Stimulated activated CD8-positive, alpha-beta memory T cell treated with anti-CD3 and anti-CD28 coated beads, Interleukin-4, amount 100 ng/mL, for 48 hours (primary cell): ENCODE measurements around the gene MOSMO.
A peak's percentile ranks its signal among the peaks of the same experiment; 100 is the strongest.
"Not testable (repeated sequence)": the region's sequence is repeated elsewhere in the genome, so short reads cannot be mapped to it uniquely, and the experiment has no call there.

ENCODE experiments used
- DNase-seq: peaks from one replicate; pipeline ENCODE4 v3.0.0-alpha.2; 2020

MOSMO gene

DNA sequence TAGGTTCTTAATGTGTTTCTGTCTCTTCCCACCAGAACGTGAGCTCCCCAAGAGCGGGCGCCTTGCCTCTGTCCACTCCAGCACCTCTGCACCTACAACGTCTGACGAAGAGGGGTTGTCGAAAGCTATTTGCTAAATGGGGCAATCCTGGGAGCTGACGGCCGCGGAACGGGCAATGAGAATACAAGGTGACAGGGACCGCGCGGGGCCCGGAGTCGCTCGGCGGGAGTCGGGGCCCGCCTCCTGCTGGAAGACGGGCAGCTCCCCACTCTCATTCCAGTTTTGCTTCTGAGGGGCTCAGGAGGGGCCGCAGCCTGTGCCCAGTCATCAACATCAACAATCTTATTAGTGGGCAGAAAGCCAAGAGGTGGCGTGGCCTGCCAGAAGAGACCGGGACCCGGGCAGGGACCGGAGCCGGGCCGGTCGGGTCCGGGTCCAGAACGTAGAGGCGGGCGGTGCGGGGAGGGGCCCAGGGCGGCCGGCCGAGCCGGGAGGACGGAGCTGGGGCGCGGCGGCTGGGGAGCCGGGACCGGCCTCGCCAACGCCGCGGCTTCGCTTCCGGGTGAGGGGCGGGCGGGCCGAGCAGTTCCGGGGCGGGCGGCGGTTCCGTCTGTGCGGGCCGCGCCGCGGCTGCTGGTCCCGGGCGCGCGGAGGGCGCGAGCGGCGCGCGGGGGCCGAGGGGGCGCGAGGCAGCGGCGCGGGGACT is at the start of gene MOSMO:
Gene MOSMO (plus strand): TSS at position 603 of the 706 bp plus-strand sequence. CDS start 191 bp downstream, outside the sequence.
- peak; percentile 77 for DNase-seq

GRCh38 chr16:21959050-21959449 is 48.9 kb upstream of the MOSMO start:
- DNase-seq = no peak

- no peak for DNase-seq
Observed at GRCh38 chr16:21962475-21962874, 45.4 kb upstream of the MOSMO start.

DNA sequence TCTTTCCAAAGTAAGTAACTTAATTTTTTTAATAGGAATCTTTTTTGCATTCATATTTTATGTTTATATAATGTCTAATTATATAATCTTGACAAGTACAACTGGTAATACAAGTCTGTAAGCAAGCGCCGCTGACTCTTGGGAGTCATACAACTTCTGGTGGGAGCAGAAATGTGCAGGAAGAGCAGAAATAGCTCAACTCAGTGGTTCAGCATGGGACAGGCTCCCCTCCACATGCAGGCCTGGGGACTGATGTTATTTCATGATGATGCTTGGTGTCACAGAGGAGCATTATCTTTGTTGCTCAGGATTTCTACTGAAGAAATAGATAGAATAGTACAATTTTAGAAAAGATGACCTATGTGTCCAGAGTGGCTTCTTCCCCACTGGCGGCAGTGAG is 44.0 kb upstream of the MOSMO start:
- DNase-seq = no peak

GRCh38 chr16:21964353-21964752 is 43.6 kb upstream of the MOSMO start:
- DNase-seq = no peak

- no peak for DNase-seq
Observed at GRCh38 chr16:21971856-21972255, 36.1 kb upstream of the MOSMO start.

GRCh38 chr16:21973945-21974344 is 34.0 kb upstream of the MOSMO start:
- DNase-seq = no peak

DNA sequence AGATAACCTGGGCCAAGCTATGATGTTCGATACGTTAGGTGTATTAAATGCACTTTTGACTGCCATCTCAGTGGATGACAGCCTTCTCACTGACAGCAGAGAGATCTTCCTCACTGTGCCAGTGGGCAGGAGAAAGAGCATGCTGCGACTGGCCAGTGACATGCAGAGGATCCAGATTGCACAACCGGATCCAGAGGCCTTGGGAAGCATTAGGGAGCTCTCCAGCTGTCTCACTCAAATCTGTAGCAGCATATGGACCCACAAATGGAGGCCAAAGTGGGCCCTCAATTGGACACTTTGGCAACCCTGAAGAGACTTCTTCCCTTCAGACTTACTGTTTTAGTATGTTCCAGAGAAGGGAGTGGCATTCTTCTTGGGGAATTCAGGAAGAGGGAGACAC is 27.9 kb upstream of the MOSMO start:
- DNase-seq = no peak

DNA sequence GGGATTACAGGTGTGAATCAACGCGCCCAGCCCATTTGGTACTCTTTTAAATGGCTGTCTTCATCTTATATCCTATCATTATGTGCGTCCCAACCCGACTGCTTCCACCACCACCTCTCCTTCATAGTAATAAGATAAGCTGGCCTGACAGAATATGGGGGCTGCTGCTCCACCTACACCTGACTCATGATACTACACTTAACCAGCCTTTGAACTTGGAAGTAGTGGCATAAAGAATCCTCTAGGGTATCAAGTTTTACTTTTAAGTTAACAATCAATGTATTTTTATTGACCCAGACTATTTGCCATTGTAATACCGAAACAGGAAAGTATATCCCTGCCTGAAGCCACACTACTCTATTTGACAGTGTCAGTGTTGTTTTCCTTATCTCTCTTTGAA is 25.8 kb upstream of the MOSMO start:
- DNase-seq = no peak

- no peak for DNase-seq
Observed at GRCh38 chr16:21984062-21984461, 23.8 kb upstream of the MOSMO start.

DNA sequence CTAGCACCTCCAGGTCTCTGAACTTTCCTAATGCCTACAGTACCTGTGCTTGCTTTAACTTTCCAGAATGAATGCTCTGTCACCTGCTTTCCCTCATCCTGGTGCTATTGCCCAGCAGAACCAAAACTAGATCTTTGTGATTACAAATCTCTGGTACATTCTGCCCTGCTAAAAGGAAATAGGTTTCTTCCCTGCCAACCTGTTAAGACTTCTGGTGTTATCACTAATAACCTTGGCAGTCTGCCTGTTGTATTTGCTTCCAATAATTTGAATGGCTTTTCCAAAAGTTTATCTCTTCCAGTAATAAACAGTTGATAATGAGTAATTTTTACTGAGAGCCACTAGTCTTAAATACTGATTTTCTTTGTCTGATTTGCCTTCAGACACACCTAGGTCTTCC is 22.4 kb upstream of the MOSMO start:
- no peak for DNase-seq

DNA sequence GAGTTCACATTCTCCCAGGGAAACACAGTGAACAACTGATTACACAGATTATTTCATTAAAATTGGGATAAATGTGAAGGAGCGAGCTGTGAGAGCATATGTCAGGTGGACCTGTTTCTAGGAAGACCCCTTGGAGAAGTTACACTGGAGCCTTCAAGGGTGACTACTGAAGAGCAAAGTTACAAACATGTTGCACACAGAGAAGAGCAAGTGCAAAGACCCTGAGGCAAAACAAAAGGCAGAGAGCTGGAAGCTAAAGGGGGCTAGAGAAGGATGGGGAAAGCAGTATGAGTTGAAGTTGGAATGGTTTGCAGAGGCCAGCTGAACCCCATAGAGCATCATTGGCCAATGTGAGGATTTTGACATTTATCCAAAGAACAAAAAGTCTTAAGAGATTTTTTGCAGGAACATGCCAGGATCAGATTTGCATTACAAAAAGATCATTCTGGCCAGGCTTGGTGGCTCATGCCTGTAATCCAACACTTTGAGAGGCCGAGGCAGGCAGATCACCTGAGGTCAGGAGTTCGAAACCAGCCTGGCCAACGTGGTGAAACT is 21.1 kb upstream of the MOSMO start:
- no peak for DNase-seq

- no peak for DNase-seq
Observed at GRCh38 chr16:21987498-21987897, 20.4 kb upstream of the MOSMO start.

- DNase-seq = no peak
Observed at GRCh38 chr16:21989133-21989532, 18.8 kb upstream of the MOSMO start.

DNA sequence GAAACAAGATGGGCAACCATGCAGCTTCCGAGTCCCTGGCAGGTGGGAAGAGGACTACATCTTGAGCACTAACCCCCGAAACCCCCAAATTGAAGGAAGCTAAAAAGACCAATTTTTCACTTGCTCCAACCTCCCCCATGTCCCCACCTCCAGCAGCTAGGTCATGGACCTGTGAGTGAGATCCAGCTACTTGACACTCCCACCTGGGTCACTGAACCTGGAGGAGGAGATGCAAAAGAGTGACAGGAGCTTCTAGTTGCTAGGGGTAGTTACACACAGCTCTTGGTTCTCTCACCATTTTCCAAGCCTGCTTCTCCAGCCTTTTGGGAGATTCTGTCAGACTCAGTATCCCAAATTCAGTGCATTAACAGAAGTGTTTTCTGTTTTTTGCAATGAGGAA is 18.2 kb upstream of the MOSMO start:
- DNase-seq = no peak

- DNase-seq = no peak
Observed at GRCh38 chr16:21990381-21990944, 17.4 kb upstream of the MOSMO start.

GRCh38 chr16:21991621-21992020 is 16.3 kb upstream of the MOSMO start:
- no peak for DNase-seq

DNA sequence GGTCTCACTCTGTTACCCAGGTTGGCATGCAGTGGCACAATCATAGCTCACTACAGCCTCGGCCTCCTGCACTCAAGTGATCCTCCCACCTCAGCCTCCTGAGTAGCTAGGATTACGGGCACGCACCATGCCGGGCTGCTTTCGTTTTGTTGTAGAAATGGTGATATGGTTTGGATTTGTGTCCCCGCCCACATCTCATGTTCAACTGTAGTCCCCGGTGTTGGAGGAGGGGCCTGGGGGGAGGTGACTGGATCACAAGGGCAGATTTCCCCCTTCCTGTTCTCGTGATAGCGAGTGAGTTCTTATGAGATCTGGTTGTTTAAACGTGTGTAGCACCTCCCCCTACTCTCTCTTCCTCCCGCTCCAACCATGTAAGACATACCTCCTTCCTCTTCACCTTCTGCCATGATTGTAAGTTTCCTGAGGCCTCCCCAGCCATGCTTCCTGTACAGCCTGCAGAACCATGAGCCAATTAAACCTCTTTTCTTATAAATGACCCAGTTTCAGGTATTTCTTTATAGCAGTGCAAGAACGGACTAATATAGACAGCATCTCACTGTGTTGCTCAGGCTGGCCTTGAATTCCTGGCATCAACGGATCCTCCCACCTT is 12.9 kb upstream of the MOSMO start:
- no peak for DNase-seq

DNA sequence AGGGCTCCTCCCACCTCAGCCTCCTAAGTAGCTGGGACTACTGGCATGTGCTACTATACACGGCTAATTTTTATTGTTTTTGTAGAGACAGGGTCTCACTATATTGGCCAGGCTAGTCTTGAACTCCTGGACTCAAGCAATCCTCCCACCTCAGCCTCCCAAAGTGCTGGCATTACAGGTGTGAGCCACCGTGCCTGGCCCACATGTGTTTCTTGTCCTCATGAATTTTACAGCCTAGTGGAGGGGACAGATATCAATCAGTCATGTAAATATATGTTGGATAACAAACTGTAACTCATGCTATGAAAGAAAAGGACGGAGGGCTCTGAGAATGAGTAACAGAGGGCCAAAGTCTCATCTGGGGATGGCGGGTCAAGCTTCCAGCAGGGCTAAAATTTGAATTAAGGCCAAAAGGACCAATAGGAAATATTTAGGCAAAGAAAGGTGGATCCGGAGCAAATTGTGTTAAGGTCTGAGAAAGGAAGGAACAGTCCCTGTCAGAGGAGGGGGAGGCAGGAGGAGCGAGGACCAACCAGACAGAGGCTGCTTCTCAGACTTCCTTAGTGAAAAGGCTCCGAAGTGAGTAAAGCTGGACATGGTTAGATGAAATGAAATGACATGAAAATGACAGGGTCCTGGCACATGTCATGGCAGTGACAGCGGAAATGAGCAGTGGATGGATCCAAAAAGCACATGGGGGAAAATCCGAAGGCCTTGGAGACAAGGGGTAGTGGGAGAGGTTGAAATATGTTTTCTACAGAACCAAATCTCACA is 10.8 kb upstream of the MOSMO start:
- no peak for DNase-seq

GRCh38 chr16:21997697-21998480 is 10.0 kb upstream of the MOSMO start:
- no peak for DNase-seq

GRCh38 chr16:22001591-22001990 is 6.3 kb upstream of the MOSMO start:
- no peak for DNase-seq

- DNase-seq = not testable (repeated sequence)
Observed at GRCh38 chr16:22002047-22002446, 5.9 kb upstream of the MOSMO start.

DNA sequence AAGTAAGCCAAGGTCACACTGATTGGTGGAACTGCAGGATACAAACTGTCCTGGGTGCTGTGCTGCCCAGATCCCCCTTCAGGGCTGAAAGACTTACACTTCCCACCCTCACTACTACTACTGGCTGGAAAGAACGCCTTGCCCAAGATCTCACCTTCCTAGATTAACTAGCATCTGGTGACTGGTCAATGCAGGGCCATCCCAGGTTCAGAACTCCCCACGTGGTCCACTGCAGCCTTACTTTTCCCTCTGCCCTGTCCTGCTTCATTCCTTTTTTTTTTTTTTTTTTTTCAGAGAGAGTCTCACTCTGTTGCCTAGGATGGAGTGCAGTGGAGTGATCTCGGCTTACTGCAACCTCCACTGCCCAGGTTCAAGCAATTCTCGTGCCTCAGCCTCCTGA is 4.7 kb upstream of the MOSMO start:
- DNase-seq = no peak
